Measurements from ENCODE around the gene CAND2.

The CAND2 gene

GRCh38 chr3:12865271-12865670, 68.8 kb downstream of the CAND2 start:
- Histone ChIP-seq H3K27me3 (ENCODE audit: insufficient read depth, poor library complexity, severe bottlenecking) (peaks cover 12% of the 10 kb centered on the region), H3K27ac (replicated peaks) (no peak overlapping the region), H3K4me3 (replicated peaks; ENCODE audit: insufficient read depth, low read length) (no peak overlapping the region)
- DNase-seq (ENCODE audit: low read depth in 1 of 2, low spot score in 1 of 2) = no peak
- no peak for TF ChIP-seq REST (IDR thresholded peaks at IDR 0.05; ENCODE audit: insufficient replicate concordance, low read depth)
- TF ChIP-seq GABPA (IDR thresholded peaks at IDR 0.05; ENCODE audit: low read depth) = no peak
- no peak for TF ChIP-seq CTCF (IDR thresholded peaks at IDR 0.05; ENCODE audit: insufficient read depth, low read length)
- TF ChIP-seq SPI1 (IDR thresholded peaks at IDR 0.05; ENCODE audit: borderline replicate concordance, low read depth) = no peak
- TF ChIP-seq POLR2AphosphoS5 (IDR thresholded peaks at IDR 0.05; ENCODE audit: low read depth) = no peak

- H3K27ac ChIP-seq (replicated peaks) = no peak overlapping the region
- H3K4me3 ChIP-seq (replicated peaks; ENCODE audit: insufficient read depth, low read length) = no peak overlapping the region
- H3K27me3 ChIP-seq (ENCODE audit: insufficient read depth, poor library complexity, severe bottlenecking) = peaks cover 12% of the 10 kb centered on the region
- no peak for DNase-seq (ENCODE audit: low read depth in 1 of 2, low spot score in 1 of 2)
- no peak for TF ChIP-seq REST (IDR thresholded peaks at IDR 0.05; ENCODE audit: insufficient replicate concordance, low read depth)
- no peak for TF ChIP-seq POLR2AphosphoS5 (IDR thresholded peaks at IDR 0.05; ENCODE audit: low read depth)
- no peak for TF ChIP-seq SPI1 (IDR thresholded peaks at IDR 0.05; ENCODE audit: borderline replicate concordance, low read depth)
- no peak for TF ChIP-seq CTCF (IDR thresholded peaks at IDR 0.05; ENCODE audit: insufficient read depth, low read length)
- TF ChIP-seq GABPA (IDR thresholded peaks at IDR 0.05; ENCODE audit: low read depth) = no peak
Observed at GRCh38 chr3:12866836-12867235, 70.4 kb downstream of the CAND2 start.

GRCh38 chr3:12868039-12869034, 71.9 kb downstream of the CAND2 start:
- TF ChIP-seq REST (IDR thresholded peaks at IDR 0.05; ENCODE audit: insufficient replicate concordance, low read depth) (no peak), GABPA (IDR thresholded peaks at IDR 0.05; ENCODE audit: low read depth) (no peak), CTCF (IDR thresholded peaks at IDR 0.05; ENCODE audit: insufficient read depth, low read length) (peak; percentile 88), POLR2AphosphoS5 (IDR thresholded peaks at IDR 0.05; ENCODE audit: low read depth) (no peak), SPI1 (IDR thresholded peaks at IDR 0.05; ENCODE audit: borderline replicate concordance, low read depth) (peak; percentile 58; the same call in 1 of the 2 replicates)
- Histone ChIP-seq H3K27me3 (ENCODE audit: insufficient read depth, poor library complexity, severe bottlenecking) (peaks cover 12% of the 10 kb centered on the region), H3K4me3 (replicated peaks; ENCODE audit: insufficient read depth, low read length) (no peak overlapping the region), H3K27ac (replicated peaks) (no peak overlapping the region)
- peak; percentile 58 to 74 for DNase-seq (ENCODE audit: low read depth in 1 of 2, low spot score in 1 of 2)

Data from HL-60 (cell line).